Neural cell (in vitro differentiated cells): ENCODE results near the gene EPB41L2. TPM values are rescaled to one million over a fixed set of nuclear protein-coding genes. Genes with fewer than 3 reads are reported as not detected.

Source experiments
- H2AFZ ChIP-seq: fragments of 200-600, 300-800 bp; sonication (generic), shearing (Covaris generic); 2 replicates; pipeline ENCODE4 v1.6.0; 2014; ENCODE audit warnings: low read depth, mild to moderate bottlenecking, antibody characterized with exemption, low read length, moderate library complexity
- H3F3A ChIP-seq: fragments of 200-600 bp; shearing (Covaris generic); 2 replicates; pipeline ENCODE4 v1.6.1; 2016; ENCODE audit warnings: mild to moderate bottlenecking, moderate library complexity, mixed read lengths, antibody characterized with exemption, low read length; ENCODE audit not compliant: insufficient read depth, poor library complexity, severe bottlenecking
- H3K27ac ChIP-seq: fragments of 200-600, 300-800 bp; sonication (generic), shearing (Covaris generic); 2 replicates; pipeline ENCODE4 v1.5.1; 2014; ENCODE audit warnings: mild to moderate bottlenecking, low read length, moderate library complexity
- H3K27me3 ChIP-seq: fragments of 300-800, 200-600 bp; sonication (generic), shearing (Covaris generic); 2 replicates; pipeline ENCODE4 v1.6.0; 2014; ENCODE audit warnings: mild to moderate bottlenecking, low read depth, low read length, moderate library complexity; ENCODE audit not compliant: insufficient read depth
- H3K36me3 ChIP-seq: fragments of 300-800, 200-600 bp; sonication (generic), shearing (Covaris generic); 2 replicates; pipeline ENCODE4 v1.5.1; 2014; ENCODE audit warnings: mild to moderate bottlenecking, antibody characterized with exemption, low read length, moderate library complexity; ENCODE audit not compliant: insufficient read depth
- H3K4me2 ChIP-seq: fragments of 300-800, 200-600 bp; sonication (generic), shearing (Covaris generic); 2 replicates; pipeline ENCODE4 v1.6.0; 2014; ENCODE audit warnings: mild to moderate bottlenecking, low read length
- H3K4me3 ChIP-seq: fragments of 300-800, 200-600 bp; sonication (generic), shearing (Covaris generic); 2 replicates; pipeline ENCODE4 v1.5.1; 2014; ENCODE audit warnings: mild to moderate bottlenecking, low read length, moderate library complexity
- H3K79me2 ChIP-seq: fragments of 200-600 bp; shearing (Covaris generic); replicated peaks from 2 replicates; pipeline ENCODE4 v1.6.0; 2014; ENCODE audit warnings: mild to moderate bottlenecking, low read length, moderate library complexity; ENCODE audit not compliant: insufficient read depth
- H3K9ac ChIP-seq: fragments of 300-800, 200-600 bp; sonication (generic), shearing (Covaris generic); 2 replicates; pipeline ENCODE4 v1.6.1; 2016; ENCODE audit warnings: mild to moderate bottlenecking, low read length, mixed read lengths
- H3K9me2 ChIP-seq: fragments of 200-600 bp; shearing (Covaris generic); 2 replicates; pipeline ENCODE4 v1.6.1; 2016; ENCODE audit warnings: mild to moderate bottlenecking, low read length, mixed read lengths; ENCODE audit not compliant: insufficient read depth
- H3K9me3 ChIP-seq: fragments of 200-600, 300-800 bp; sonication (generic), shearing (Covaris generic); 2 replicates; pipeline ENCODE4 v1.6.1; 2016; ENCODE audit warnings: mild to moderate bottlenecking, mixed run types, low read length, moderate library complexity, mixed read lengths
- H4K20me1 ChIP-seq: fragments of 200-600 bp; shearing (Covaris generic); 2 replicates; pipeline ENCODE4 v1.6.1; 2016; ENCODE audit warnings: mild to moderate bottlenecking, mixed run types; ENCODE audit not compliant: insufficient read depth
- EP300 ChIP-seq: fragments of 450-650 bp; conservative IDR thresholded peaks from 2 replicates; pipeline ENCODE4 v1.6.1; 2014; ENCODE audit warnings: antibody characterized with exemption, mild to moderate bottlenecking, moderate library complexity; ENCODE audit not compliant: poor library complexity, severe bottlenecking
- EZH2 ChIP-seq: fragments of 200-600, 300-800 bp; shearing (Covaris generic), sonication (generic); IDR thresholded peaks from 2 replicates; pipeline ENCODE4 v1.6.1; 2014; ENCODE audit warnings: antibody characterized with exemption, low read length, borderline replicate concordance, mild to moderate bottlenecking; ENCODE audit not compliant: insufficient read depth, poor library complexity, severe bottlenecking
- MXI1 ChIP-seq: fragments of 450-650 bp; conservative IDR thresholded peaks from 2 replicates; pipeline ENCODE4 v1.6.1; 2014; ENCODE audit warnings: antibody characterized with exemption, mild to moderate bottlenecking; ENCODE audit not compliant: poor library complexity, severe bottlenecking
- POLR2AphosphoS5 ChIP-seq: IDR thresholded peaks from 2 replicates; pipeline ENCODE4 v1.6.1; 2012
- RAD21 ChIP-seq: fragments of 450-650 bp; conservative IDR thresholded peaks from 2 replicates; pipeline ENCODE4 v1.6.1; 2014; ENCODE audit warnings: antibody characterized with exemption, mild to moderate bottlenecking, moderate library complexity
- SMC3 ChIP-seq: fragments of 450-650 bp; conservative IDR thresholded peaks from 2 replicates; pipeline ENCODE4 v1.6.1; 2014; ENCODE audit warnings: antibody characterized with exemption, mild to moderate bottlenecking, moderate library complexity; ENCODE audit not compliant: poor library complexity
- TAF1 ChIP-seq: IDR thresholded peaks from 2 replicates; pipeline ENCODE4 v1.6.1; 2012; ENCODE audit warnings: low read depth
- polyA plus RNA-seq: library from polyadenylated mRNA; depleted of rRNA; stranded (reverse); fragments of >200 nt; gene quantifications from 2 replicates; pipeline ENCODE4 v1.2.3, GENCODE V29; 2014
- TF ChIP-seq, protein P1 (sequence below): IDR thresholded peaks from 2 replicates; pipeline ENCODE4 v1.6.1; 2012; ENCODE audit warnings: borderline replicate concordance
- TF ChIP-seq, protein P2 (sequence below): fragments of 450-650 bp; IDR thresholded peaks from 2 replicates; pipeline ENCODE4 v1.5.1; 2014; ENCODE audit warnings: antibody characterized with exemption, mild to moderate bottlenecking, moderate library complexity; ENCODE audit not compliant: poor library complexity, severe bottlenecking

Gene EPB41L2
- polyA plus RNA-seq, 1 donor from 2014 or later: 13.5 TPM

DNA sequence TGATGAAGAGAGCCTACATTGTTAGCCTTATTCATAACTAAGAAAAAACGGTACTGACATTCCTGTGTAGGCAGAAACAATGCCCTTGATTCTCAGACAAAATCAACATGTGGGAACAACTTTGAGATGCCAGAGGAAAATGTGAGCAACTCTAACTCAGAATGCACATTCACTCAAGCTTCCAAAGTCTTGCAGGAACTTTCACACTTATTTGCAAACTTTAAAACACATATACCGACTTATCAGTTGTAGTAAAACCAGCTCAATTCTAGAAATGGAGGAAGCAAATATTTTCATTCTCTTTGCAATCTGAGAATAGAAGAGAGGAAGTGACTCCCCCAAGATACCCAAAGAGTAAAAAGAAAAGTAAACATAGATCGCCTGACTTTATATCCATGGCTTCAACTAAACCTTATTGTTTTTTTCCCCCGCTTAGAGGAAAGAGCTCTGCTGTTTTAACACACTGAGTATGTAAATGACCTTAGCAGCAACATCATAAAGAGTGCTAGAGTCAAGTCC is 117.6 kb downstream of the EPB41L2 start:
- Histone ChIP-seq H3K4me2 (no peak overlapping the region), H3K9me2 (no peaks in the 10 kb centered on the region), H3K79me2 (no peaks in the 10 kb centered on the region), H3K27me3 (no peaks in the 10 kb centered on the region), H3K9ac (no peak overlapping the region), H3K27ac (no peak overlapping the region), H2AFZ (no peak overlapping the region), H3K36me3 (no peaks in the 10 kb centered on the region), H3K4me3 (no peak overlapping the region), H4K20me1 (no peaks in the 10 kb centered on the region), H3K9me3 (no peaks in the 10 kb centered on the region), H3F3A (no peaks in the 10 kb centered on the region)
- TF ChIP-seq, protein P1, sequence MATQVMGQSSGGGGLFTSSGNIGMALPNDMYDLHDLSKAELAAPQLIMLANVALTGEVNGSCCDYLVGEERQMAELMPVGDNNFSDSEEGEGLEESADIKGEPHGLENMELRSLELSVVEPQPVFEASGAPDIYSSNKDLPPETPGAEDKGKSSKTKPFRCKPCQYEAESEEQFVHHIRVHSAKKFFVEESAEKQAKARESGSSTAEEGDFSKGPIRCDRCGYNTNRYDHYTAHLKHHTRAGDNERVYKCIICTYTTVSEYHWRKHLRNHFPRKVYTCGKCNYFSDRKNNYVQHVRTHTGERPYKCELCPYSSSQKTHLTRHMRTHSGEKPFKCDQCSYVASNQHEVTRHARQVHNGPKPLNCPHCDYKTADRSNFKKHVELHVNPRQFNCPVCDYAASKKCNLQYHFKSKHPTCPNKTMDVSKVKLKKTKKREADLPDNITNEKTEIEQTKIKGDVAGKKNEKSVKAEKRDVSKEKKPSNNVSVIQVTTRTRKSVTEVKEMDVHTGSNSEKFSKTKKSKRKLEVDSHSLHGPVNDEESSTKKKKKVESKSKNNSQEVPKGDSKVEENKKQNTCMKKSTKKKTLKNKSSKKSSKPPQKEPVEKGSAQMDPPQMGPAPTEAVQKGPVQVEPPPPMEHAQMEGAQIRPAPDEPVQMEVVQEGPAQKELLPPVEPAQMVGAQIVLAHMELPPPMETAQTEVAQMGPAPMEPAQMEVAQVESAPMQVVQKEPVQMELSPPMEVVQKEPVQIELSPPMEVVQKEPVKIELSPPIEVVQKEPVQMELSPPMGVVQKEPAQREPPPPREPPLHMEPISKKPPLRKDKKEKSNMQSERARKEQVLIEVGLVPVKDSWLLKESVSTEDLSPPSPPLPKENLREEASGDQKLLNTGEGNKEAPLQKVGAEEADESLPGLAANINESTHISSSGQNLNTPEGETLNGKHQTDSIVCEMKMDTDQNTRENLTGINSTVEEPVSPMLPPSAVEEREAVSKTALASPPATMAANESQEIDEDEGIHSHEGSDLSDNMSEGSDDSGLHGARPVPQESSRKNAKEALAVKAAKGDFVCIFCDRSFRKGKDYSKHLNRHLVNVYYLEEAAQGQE: no peak
- no peak for TF ChIP-seq TAF1
- TF ChIP-seq POLR2AphosphoS5: no peak
- no peak for TF ChIP-seq RAD21
- TF ChIP-seq, protein P2, sequence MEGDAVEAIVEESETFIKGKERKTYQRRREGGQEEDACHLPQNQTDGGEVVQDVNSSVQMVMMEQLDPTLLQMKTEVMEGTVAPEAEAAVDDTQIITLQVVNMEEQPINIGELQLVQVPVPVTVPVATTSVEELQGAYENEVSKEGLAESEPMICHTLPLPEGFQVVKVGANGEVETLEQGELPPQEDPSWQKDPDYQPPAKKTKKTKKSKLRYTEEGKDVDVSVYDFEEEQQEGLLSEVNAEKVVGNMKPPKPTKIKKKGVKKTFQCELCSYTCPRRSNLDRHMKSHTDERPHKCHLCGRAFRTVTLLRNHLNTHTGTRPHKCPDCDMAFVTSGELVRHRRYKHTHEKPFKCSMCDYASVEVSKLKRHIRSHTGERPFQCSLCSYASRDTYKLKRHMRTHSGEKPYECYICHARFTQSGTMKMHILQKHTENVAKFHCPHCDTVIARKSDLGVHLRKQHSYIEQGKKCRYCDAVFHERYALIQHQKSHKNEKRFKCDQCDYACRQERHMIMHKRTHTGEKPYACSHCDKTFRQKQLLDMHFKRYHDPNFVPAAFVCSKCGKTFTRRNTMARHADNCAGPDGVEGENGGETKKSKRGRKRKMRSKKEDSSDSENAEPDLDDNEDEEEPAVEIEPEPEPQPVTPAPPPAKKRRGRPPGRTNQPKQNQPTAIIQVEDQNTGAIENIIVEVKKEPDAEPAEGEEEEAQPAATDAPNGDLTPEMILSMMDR: no peak
- no peak for TF ChIP-seq MXI1
- TF ChIP-seq SMC3: no peak
- TF ChIP-seq EP300: no peak
- no peak for TF ChIP-seq EZH2

GRCh38 chr6:130944486-130944885 is 118.6 kb downstream of the EPB41L2 start:
- Histone ChIP-seq H3K9me2 (no peaks in the 10 kb centered on the region), H3K27me3 (no peaks in the 10 kb centered on the region), H3F3A (no peaks in the 10 kb centered on the region), H3K9ac (no peak overlapping the region), H3K36me3 (no peaks in the 10 kb centered on the region), H3K9me3 (no peaks in the 10 kb centered on the region), H3K79me2 (no peaks in the 10 kb centered on the region), H3K4me2 (no peak overlapping the region), H3K4me3 (no peak overlapping the region), H3K27ac (no peak overlapping the region), H4K20me1 (no peaks in the 10 kb centered on the region), H2AFZ (no peak overlapping the region)
- no peak for TF ChIP-seq SMC3
- TF ChIP-seq, protein P2: no peak
- no peak for TF ChIP-seq EZH2
- TF ChIP-seq TAF1: no peak
- TF ChIP-seq, protein P1: no peak
- no peak for TF ChIP-seq MXI1
- no peak for TF ChIP-seq EP300
- no peak for TF ChIP-seq POLR2AphosphoS5
- TF ChIP-seq RAD21: no peak
